GM12872 (cell line): ENCODE measurements around the gene UCN.

ENCODE experiments used
- TF ChIP-seq, protein P1 (sequence below): IDR thresholded peaks from 3 replicates; pipeline ENCODE4 v1.5.1; 2011; ENCODE audit warnings: low read depth, mild to moderate bottlenecking, low read length, moderate library complexity; ENCODE audit not compliant: insufficient read depth

UCN gene

GRCh38 chr2:27288610-27289009, 19.6 kb downstream of the UCN start:
- TF ChIP-seq, protein P1, sequence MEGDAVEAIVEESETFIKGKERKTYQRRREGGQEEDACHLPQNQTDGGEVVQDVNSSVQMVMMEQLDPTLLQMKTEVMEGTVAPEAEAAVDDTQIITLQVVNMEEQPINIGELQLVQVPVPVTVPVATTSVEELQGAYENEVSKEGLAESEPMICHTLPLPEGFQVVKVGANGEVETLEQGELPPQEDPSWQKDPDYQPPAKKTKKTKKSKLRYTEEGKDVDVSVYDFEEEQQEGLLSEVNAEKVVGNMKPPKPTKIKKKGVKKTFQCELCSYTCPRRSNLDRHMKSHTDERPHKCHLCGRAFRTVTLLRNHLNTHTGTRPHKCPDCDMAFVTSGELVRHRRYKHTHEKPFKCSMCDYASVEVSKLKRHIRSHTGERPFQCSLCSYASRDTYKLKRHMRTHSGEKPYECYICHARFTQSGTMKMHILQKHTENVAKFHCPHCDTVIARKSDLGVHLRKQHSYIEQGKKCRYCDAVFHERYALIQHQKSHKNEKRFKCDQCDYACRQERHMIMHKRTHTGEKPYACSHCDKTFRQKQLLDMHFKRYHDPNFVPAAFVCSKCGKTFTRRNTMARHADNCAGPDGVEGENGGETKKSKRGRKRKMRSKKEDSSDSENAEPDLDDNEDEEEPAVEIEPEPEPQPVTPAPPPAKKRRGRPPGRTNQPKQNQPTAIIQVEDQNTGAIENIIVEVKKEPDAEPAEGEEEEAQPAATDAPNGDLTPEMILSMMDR: no peak

- TF ChIP-seq, protein P1: no peak
Observed at GRCh38 chr2:27285481-27285880, 22.8 kb downstream of the UCN start.

DNA sequence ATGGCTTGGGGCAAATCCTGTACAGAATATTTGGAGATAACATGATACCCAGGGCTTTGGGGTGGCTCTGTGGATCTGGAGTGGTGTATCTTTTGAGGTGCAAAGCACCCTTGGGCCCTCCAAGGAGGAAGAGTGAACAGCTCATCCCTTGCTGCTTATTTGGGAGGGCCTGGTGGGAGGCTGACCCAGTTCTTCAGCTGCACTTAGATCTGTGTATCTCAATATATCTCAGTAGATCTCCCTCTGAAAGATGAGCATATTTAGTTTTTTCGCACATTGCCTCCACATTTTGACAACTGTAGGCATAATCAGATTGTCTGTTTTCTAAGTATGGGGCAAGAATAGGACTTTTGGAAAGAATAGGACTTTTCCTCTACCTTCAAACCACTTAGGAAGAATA, 23.2 kb downstream of the UCN start:
- TF ChIP-seq, protein P1: no peak

DNA sequence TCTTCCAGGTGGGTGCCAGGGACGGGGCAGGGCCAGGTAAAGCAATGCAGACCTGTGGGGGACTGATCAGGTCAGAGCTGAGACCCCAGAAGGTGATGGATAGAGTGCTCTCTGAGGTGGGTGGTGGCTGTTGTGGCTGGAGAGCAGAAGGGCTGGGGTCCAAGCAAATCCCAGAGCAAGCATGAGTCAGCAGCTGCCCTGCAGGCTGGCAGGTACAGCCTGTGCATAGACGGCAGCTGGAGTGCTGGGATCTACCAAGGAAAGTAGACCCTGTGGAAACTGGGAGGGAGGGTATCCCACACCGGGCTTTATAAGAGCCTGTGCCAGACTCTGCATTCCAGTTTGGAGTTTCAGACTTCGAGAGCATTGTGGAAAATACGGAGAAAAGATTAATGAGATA, 25.4 kb downstream of the UCN start:
- TF ChIP-seq, protein P1: no peak

DNA sequence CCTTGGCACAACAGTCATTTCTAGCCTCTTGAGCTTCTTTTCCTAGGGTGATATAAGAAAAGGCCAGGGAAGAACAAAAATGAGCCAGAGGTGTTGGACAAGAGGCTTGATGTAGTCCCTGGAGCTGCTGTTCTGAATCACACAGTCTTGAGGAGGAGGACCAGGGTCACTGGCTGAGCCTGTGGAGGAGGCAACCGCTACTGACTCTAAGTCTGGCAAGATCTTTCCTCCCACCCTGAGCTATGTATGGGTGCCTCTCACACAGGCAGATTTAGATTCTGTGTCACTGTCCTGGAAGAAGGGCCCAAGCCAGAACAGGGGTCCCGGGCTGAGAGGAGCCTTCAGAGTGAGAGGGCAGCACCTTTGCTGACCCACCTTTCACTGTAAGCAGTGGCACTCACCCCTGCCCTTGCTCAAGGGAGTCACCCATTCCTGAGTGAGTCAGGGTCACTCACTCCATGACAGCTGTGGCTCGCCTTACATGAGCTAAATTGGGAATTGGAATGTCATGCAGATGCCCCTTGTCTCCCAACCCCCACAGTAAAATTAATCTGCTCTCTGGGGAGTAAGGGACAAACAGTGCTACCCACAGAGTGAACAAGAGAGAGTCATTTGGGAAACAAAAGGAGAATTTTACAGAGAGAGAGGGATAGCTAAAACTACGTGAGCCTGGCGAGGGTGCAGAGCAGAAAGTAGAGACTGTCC, 26.2 kb downstream of the UCN start, which contains the start of gene TRIM54:
TSS of gene TRIM54 (plus strand) at position 575 of the 705 bp plus-strand sequence. CDS start 303 bp downstream, outside the sequence.
- TF ChIP-seq, protein P1: no peak

GRCh38 chr2:27281442-27281841, 26.8 kb downstream of the UCN start:
- TF ChIP-seq, protein P1: no peak

- TF ChIP-seq, protein P1: no peak
Observed at GRCh38 chr2:27280826-27281225, 27.4 kb downstream of the UCN start.
